ENCODE results near the gene RUNX2.
"Not testable (repeated sequence)": the region's sequence is repeated elsewhere in the genome, so short reads cannot be mapped to it uniquely, and the experiment has no call there.

The RUNX2 gene

DNA sequence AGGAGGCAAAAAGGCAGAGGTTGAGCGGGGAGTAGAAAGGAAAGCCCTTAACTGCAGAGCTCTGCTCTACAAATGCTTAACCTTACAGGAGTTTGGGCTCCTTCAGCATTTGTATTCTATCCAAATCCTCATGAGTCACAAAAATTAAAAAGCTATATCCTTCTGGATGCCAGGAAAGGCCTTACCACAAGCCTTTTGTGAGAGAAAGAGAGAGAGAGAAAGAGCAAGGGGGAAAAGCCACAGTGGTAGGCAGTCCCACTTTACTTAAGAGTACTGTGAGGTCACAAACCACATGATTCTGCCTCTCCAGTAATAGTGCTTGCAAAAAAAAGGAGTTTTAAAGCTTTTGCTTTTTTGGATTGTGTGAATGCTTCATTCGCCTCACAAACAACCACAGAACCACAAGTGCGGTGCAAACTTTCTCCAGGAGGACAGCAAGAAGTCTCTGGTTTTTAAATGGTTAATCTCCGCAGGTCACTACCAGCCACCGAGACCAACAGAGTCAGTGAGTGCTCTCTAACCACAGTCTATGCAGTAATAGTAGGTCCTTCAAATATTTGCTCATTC is at the start of gene RUNX2:
Gene RUNX2 (plus strand): TSS at position 375 of the 567 bp plus-strand sequence. CDS start 397 bp downstream, outside the sequence.
- no peak for TF ChIP-seq CTCF (conservative IDR thresholded peaks at IDR 0.05; ENCODE audit: low read length)
- DNase-seq (ENCODE audit: low read depth) = peak; percentile 89
- H3K4me3 ChIP-seq (ENCODE audit: low read length) = peak within 1 kb of the TSS; percentile 7; the same call in 1 of the 2 replicates

GRCh38 chr6:45278367-45278766 is 49.8 kb upstream of the RUNX2 start:
- H3K4me3 ChIP-seq (ENCODE audit: low read length) = no peak overlapping the region
- no peak for DNase-seq (ENCODE audit: low read depth)
- no peak for TF ChIP-seq CTCF (conservative IDR thresholded peaks at IDR 0.05; ENCODE audit: low read length)

GRCh38 chr6:45286707-45287106 is 41.4 kb upstream of the RUNX2 start:
- not testable (repeated sequence) for H3K4me3 ChIP-seq (ENCODE audit: low read length)

DNA sequence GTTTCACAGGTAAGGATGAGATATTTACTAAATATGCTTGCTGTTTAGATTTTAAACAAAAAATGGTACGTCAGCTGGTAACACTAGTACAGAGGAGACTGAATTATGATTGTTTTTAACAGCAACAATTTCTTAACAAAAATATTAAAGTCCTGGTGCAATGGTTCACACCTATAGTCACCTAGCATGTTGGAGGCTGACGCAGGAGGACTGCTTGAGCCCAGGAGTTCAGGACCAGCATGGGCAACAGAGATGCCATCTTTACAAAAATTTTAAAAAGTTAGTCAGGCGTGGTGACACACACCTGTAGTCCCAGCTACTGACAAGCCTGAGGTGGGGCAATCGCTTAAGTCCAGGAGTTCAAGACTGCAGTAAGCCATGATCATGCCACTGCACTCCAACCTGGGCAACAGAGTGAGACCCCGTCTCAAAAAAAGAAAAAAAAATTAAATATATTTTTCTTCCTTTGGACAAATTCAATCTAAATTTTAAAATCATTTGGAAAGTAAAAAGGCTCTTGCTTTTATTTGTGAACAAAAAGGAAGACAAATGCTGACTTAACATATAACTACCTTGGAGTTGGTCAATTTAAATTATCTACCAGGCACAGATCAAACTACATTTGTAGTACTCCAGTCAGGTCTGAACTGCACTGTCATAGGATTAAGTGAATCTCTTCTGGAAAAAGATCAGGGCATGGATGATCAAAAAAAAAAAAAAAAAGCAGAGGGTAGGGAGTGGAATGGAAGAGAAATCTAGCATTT is 38.2 kb upstream of the RUNX2 start:
- H3K4me3 ChIP-seq (ENCODE audit: low read length) = no peak overlapping the region
- no peak for TF ChIP-seq CTCF (conservative IDR thresholded peaks at IDR 0.05; ENCODE audit: low read length)
- no peak for DNase-seq (ENCODE audit: low read depth)

More at GRCh38 chr6:45286707-45287106, 41.4 kb upstream of the RUNX2 start:
- not testable (repeated sequence) for DNase-seq (ENCODE audit: low read depth)

- TF ChIP-seq CTCF (conservative IDR thresholded peaks at IDR 0.05; ENCODE audit: low read length) = no peak
- H3K4me3 ChIP-seq (ENCODE audit: low read length) = no peak overlapping the region
- DNase-seq (ENCODE audit: low read depth) = no peak
Measured at GRCh38 chr6:45293306-45293705, 34.8 kb upstream of the RUNX2 start.

GRCh38 chr6:45294065-45294701 is 33.9 kb upstream of the RUNX2 start:
- not testable (repeated sequence) for DNase-seq (ENCODE audit: low read depth); H3K4me3 ChIP-seq (ENCODE audit: low read length)

- no peak overlapping the region for H3K4me3 ChIP-seq (ENCODE audit: low read length)
- TF ChIP-seq CTCF (conservative IDR thresholded peaks at IDR 0.05; ENCODE audit: low read length) = no peak
- DNase-seq (ENCODE audit: low read depth) = no peak
Measured at GRCh38 chr6:45297320-45297719, 30.8 kb upstream of the RUNX2 start.

- no peak for DNase-seq (ENCODE audit: low read depth)
- TF ChIP-seq CTCF (conservative IDR thresholded peaks at IDR 0.05; ENCODE audit: low read length) = no peak
- H3K4me3 ChIP-seq (ENCODE audit: low read length) = no peak overlapping the region
Measured at GRCh38 chr6:45299096-45299581, 29.0 kb upstream of the RUNX2 start.

Measured in AG10803 (cell line).